A673 (cell line): ENCODE measurements around the gene FAM228B. TPM values are rescaled to one million over a fixed set of nuclear protein-coding genes. Genes with fewer than 3 reads are reported as not detected.

ENCODE experiments used
- BruUV-seq: library from RNA; stranded (reverse); fragments of 400-500 nt; replicated peaks from 2 replicates; lab custom pipeline; 2021; lab: Mats Ljungman, UMichigan
- CTCF ChIA-PET: fragments of 300-600 bp; sonication (Branson Sonifier 250); formaldehyde crosslinking; loops from one replicate; lab custom pipeline; 2022; ENCODE audit warnings: antibody characterized with exemption; lab: Charles Lee
- POLR2A ChIA-PET: fragments of 300-600 bp; sonication (Branson Sonifier 250); formaldehyde crosslinking; loops from one replicate; lab custom pipeline; 2022; ENCODE audit warnings: antibody characterized with exemption; ENCODE audit not compliant: low non-redundant PET; lab: Charles Lee
- DNase-seq: peaks from one replicate; pipeline ENCODE4 v3.0.0-alpha.2; 2015; ENCODE audit warnings: low spot score
- H3K27ac ChIP-seq: fragments of 200-600 bp; sonication (generic); 2 replicates; pipeline ENCODE4 v1.5.1; 2016; ENCODE audit warnings: mixed run types, low read depth, mild to moderate bottlenecking, mixed read lengths, antibody characterized with exemption, low read length; ENCODE audit not compliant: poor library complexity, severe bottlenecking
- H3K27me3 ChIP-seq: fragments of 200-600 bp; sonication (generic); replicated peaks from 2 replicates; pipeline ENCODE4 v1.6.1; 2017; ENCODE audit warnings: mixed run types, low read depth, mild to moderate bottlenecking, mixed read lengths, antibody characterized with exemption, low read length; ENCODE audit not compliant: insufficient read depth, poor library complexity
- H3K36me3 ChIP-seq: fragments of 200-600 bp; sonication (generic); 2 replicates; pipeline ENCODE4 v1.6.1; 2016; ENCODE audit warnings: mixed run types, mild to moderate bottlenecking, mixed read lengths, antibody characterized with exemption, low read length; ENCODE audit not compliant: insufficient read depth, poor library complexity, severe bottlenecking
- H3K4me1 ChIP-seq: fragments of 200-600 bp; sonication (generic); 2 replicates; pipeline ENCODE4 v1.6.1; 2017; ENCODE audit warnings: mixed run types, mild to moderate bottlenecking, mixed read lengths, antibody characterized with exemption, low read length; ENCODE audit not compliant: insufficient read depth, poor library complexity, severe bottlenecking
- H3K4me3 ChIP-seq: fragments of 200-600 bp; sonication (generic); 2 replicates; pipeline ENCODE4 v1.5.1; 2016; ENCODE audit warnings: low read depth, mixed run types, mild to moderate bottlenecking, mixed read lengths, low read length; ENCODE audit not compliant: poor library complexity, severe bottlenecking
- H3K9me3 ChIP-seq: fragments of 200-600 bp; sonication (generic); 2 replicates; pipeline ENCODE4 v1.6.1; 2016; ENCODE audit warnings: mixed run types, low read depth, mild to moderate bottlenecking, mixed read lengths, antibody characterized with exemption, low read length; ENCODE audit not compliant: poor library complexity, severe bottlenecking
- EZH2 ChIP-seq: fragments of 200-600 bp; sonication (generic); IDR thresholded peaks from 2 replicates; pipeline ENCODE4 v1.6.1; 2017; ENCODE audit warnings: borderline replicate concordance, low read depth, mild to moderate bottlenecking, mixed read lengths, antibody characterized with exemption, low read length; ENCODE audit not compliant: poor library complexity, severe bottlenecking
- intact Hi-C: fragments of 100-400 bp; cut with micrococcal nuclease; formaldehyde crosslinking; loops from one replicate; pipeline ENCODE4 v1.10.0; 2022; ENCODE audit not compliant: unreplicated experiment
- total RNA-seq: library from RNA; stranded (reverse); gene quantifications from 2 replicates; pipeline ENCODE4 v1.2.3, GENCODE V29; 2021
- TF ChIP-seq, protein P1 (sequence below): fragments of 300-800, 200-600 bp; sonication (generic); conservative IDR thresholded peaks from 2 replicates; pipeline ENCODE4 v1.5.1; 2017; ENCODE audit warnings: low read depth, mild to moderate bottlenecking, antibody characterized with exemption, low read length, moderate library complexity, mixed read lengths

FAM228B gene
- total RNA-seq, 1 experiment from 2014 or later = 6.8 TPM

DNA sequence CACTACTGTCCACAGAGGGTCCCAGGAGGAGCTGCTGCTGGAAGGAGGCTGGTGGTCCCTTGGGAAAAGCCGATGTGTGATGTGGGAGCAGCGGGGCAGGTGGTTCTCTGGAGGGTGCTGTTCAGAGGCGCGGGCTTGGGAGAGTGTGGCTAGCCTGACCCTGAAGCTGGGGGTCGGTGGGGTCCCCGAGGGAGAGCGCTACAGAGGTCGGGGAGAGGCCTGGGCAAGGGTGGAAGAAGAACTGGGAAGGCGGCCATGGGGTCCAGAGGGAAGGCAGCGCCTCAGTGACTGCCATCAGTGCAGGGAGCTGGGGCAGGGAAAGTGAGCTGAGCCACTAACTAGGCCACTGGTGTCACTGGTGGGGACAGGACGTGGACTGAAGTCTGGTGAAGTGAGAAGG, 84.1 kb downstream of the FAM228B start:
- TF ChIP-seq, protein P1, sequence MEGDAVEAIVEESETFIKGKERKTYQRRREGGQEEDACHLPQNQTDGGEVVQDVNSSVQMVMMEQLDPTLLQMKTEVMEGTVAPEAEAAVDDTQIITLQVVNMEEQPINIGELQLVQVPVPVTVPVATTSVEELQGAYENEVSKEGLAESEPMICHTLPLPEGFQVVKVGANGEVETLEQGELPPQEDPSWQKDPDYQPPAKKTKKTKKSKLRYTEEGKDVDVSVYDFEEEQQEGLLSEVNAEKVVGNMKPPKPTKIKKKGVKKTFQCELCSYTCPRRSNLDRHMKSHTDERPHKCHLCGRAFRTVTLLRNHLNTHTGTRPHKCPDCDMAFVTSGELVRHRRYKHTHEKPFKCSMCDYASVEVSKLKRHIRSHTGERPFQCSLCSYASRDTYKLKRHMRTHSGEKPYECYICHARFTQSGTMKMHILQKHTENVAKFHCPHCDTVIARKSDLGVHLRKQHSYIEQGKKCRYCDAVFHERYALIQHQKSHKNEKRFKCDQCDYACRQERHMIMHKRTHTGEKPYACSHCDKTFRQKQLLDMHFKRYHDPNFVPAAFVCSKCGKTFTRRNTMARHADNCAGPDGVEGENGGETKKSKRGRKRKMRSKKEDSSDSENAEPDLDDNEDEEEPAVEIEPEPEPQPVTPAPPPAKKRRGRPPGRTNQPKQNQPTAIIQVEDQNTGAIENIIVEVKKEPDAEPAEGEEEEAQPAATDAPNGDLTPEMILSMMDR = no peak
- TF ChIP-seq EZH2 = no peak
- Histone ChIP-seq H3K4me3 (no peak overlapping the region), H3K27ac (no peak overlapping the region), H3K27me3 (no peaks in the 10 kb centered on the region), H3K36me3 (no peaks in the 10 kb centered on the region), H3K9me3 (no peaks in the 10 kb centered on the region), H3K4me1 (no peaks in the 10 kb centered on the region)
- intact Hi-C loops = no loop called here
- BruUV-seq = no TSS peak
- ChIA-PET POLR2A (no interaction called here), CTCF (no interaction called here)
- DNase-seq = no peak

DNA sequence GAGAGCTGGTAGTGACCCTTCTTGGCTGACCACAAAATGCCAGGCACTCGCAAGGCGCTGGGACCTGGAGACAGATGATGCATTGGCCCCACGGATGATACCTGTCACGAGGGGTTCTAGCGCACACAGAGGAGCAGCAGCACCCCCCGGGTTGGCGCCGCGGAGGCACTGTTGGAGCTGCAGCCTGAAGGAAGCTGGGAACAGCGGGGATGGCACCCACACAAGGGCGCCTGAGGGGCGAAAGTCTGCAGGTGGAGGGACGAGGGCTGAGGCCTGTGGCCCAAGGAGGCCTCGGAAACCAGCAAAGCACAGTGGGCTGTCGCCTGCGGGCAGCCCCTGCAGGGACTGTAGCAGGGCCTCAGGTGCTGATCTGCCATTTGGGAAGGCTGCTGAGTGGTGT, 85.2 kb downstream of the FAM228B start:
- Histone ChIP-seq H3K4me1 (no peaks in the 10 kb centered on the region), H3K9me3 (no peaks in the 10 kb centered on the region), H3K27ac (no peak overlapping the region), H3K4me3 (no peak overlapping the region), H3K36me3 (no peaks in the 10 kb centered on the region), H3K27me3 (no peaks in the 10 kb centered on the region)
- no TSS peak for BruUV-seq
- ChIA-PET POLR2A (no interaction called here), CTCF (no interaction called here)
- DNase-seq = no peak
- intact Hi-C loops = no loop called here
- TF ChIP-seq, protein P1 = no peak
- TF ChIP-seq EZH2 = no peak

DNA sequence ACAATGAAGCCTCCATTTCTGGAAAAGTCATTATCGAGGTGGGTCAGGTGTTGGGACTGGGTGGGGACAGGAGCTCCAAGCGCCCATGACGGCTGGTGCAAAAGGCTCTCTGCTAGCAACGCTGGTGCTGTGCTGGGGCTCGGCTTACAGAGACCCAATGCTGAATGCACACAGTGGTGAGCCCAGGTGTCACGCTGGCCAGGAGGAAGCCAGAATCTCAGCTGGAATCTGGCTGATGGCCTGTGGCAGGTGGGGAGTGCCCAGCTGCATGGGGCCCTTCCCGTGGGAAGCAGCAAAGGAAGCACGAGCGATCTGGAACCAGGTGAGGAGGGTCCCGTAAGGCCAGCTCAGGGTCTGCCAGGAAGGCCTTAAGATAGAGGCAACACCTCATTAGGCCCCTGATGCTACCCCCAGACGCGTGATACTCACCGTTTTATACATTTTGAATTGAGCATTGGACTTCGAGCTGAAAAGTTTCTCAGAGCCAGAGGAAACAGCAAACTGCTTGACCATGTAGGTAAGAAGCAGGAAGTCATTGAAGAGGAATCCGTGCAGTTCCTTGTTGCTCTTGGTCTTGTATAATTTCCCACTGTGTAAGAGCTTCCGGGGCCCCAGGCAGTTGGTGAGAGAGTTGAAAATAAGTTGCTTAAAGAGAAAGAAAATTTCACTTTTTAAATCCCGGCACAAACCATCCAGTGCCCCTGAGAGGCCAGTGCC, 86.3 kb downstream of the FAM228B start:
- ChIA-PET POLR2A (interaction anchor here (0.6 kb wide), 1 partner anchor 71 kb away, joined by 3 read pairs; no protein-coding TSS in a partner anchor), CTCF (no interaction called here)
- no peaks in the 10 kb centered on the region for H3K9me3 ChIP-seq
- intact Hi-C loops = no loop called here
- no peaks in the 10 kb centered on the region for H3K4me1 ChIP-seq
- H3K27ac ChIP-seq = no peak overlapping the region
- no peak for DNase-seq
- no peak overlapping the region for H3K4me3 ChIP-seq
- no peaks in the 10 kb centered on the region for H3K27me3 ChIP-seq
- BruUV-seq = no TSS peak
- TF ChIP-seq, protein P1 = no peak
- TF ChIP-seq EZH2 = no peak
- no peaks in the 10 kb centered on the region for H3K36me3 ChIP-seq
